CD4-positive, alpha-beta T cell (primary cell): ENCODE data around the gene MLKL. TPM values are rescaled to one million over a fixed set of nuclear protein-coding genes. Genes with fewer than 3 reads are reported as not detected.

Source experiments
- ATAC-seq: fragments of 200-7000 bp; cut with Tn5 transposase; one replicate; pipeline ENCODE4 v1.10.0; 2022; ENCODE audit warnings: mild to moderate bottlenecking; ENCODE audit not compliant: poor library complexity
- CTCF ChIA-PET: fragments of 350-600 bp; sonication (Branson Sonifier 250); formaldehyde crosslinking; loops from one replicate; lab custom pipeline; 2021; ENCODE audit warnings: antibody characterized with exemption, inconsistent platforms; lab: Charles Lee
- POLR2A ChIA-PET: fragments of 350-600 bp; sonication (Branson Sonifier 250); formaldehyde crosslinking; loops from one replicate; lab custom pipeline; 2021; ENCODE audit warnings: antibody characterized with exemption, inconsistent platforms; lab: Charles Lee
- DNase-seq, 14 experiments: peaks; one replicate each; pipeline ENCODE4 v3.0.0-alpha.2; 2013 to 2020; ENCODE audit warnings: mixed read lengths in 2 of 14
- H3K27ac ChIP-seq, 2 donors: one replicate each; pipeline versions ENCODE4 v1.5.1 to v1.7.0; 2013; ENCODE audit warnings: low read length in 2 of 2, low read depth in 1 of 2, mild to moderate bottlenecking in 1 of 2
- H3K27me3 ChIP-seq, 2 experiments: 1 replicate in 1 of 2; 2 replicates in 1 of 2; pipeline versions ENCODE4 v1.6.1 to v1.7.0; 2013; ENCODE audit warnings: low read length in 2 of 2, control low read depth in 1 of 2, mild to moderate bottlenecking in 1 of 2, moderate library complexity in 1 of 2; ENCODE audit not compliant: insufficient read depth in 2 of 2, control insufficient read depth in 1 of 2
- H3K36me3 ChIP-seq: one replicate; pipeline ENCODE4 v1.6.1; 2013; ENCODE audit warnings: low read length, control low read depth; ENCODE audit not compliant: insufficient read depth
- H3K4me1 ChIP-seq: one replicate; pipeline ENCODE4 v1.6.1; 2013; ENCODE audit warnings: low read length, control low read depth; ENCODE audit not compliant: insufficient read depth
- H3K4me3 ChIP-seq: one replicate; pipeline ENCODE4 v1.5.1; 2013; ENCODE audit warnings: mild to moderate bottlenecking, low read length, moderate library complexity
- H3K9me3 ChIP-seq, 2 experiments: 1 replicate in 1 of 2; 2 replicates in 1 of 2; pipeline versions ENCODE4 v1.6.1 to v1.7.0; 2013; ENCODE audit warnings: low read length in 2 of 2, mild to moderate bottlenecking in 2 of 2, control low read depth in 1 of 2, moderate library complexity in 1 of 2; ENCODE audit not compliant: control insufficient read depth in 1 of 2, insufficient read depth in 1 of 2
- H3K27ac Mint-ChIP-seq: one replicate; pipeline ENCODE4 v1.8.0; 2020; ENCODE audit warnings: mixed read lengths
- H3K27me3 Mint-ChIP-seq: one replicate; pipeline ENCODE4 v1.8.0; 2021; ENCODE audit warnings: mixed read lengths
- H3K36me3 Mint-ChIP-seq: one replicate; pipeline ENCODE4 v1.8.0; 2021; ENCODE audit warnings: low read depth, mixed read lengths
- H3K4me1 Mint-ChIP-seq: one replicate; pipeline ENCODE4 v1.8.0; 2021; ENCODE audit warnings: low read depth, mixed read lengths
- H3K4me3 Mint-ChIP-seq: one replicate; pipeline ENCODE4 v1.8.0; 2020; ENCODE audit warnings: mild to moderate bottlenecking, mixed read lengths
- H3K9me3 Mint-ChIP-seq: one replicate; pipeline ENCODE4 v1.8.0; 2020; ENCODE audit warnings: mixed read lengths
- intact Hi-C, 2 experiments: fragments of 100-400 bp; cut with DNase I in 1 of 2; cut with micrococcal nuclease in 1 of 2; formaldehyde crosslinking; loops; one replicate each; pipeline versions ENCODE4 v1.15.1 to v1.9.0; 2023 to 2025; cut with DNase I, micrococcal nuclease
- total RNA-seq, 174 experiments: library from RNA in 2 of 174; stranded (reverse) in 2 of 174; gene quantifications; one replicate each; pipeline ENCODE4 v1.2.3 and lab custom pipeline; 2021 to 2026
- TF ChIP-seq, protein P1 (sequence below): fragments of 200-600 bp; IDR thresholded peaks from one replicate; pipeline ENCODE4 v1.8.0; 2022; ENCODE audit warnings: antibody characterized with exemption, mild to moderate bottlenecking

Gene MLKL
- total RNA-seq, 2 experiments from 2014 or later, result 29.1 to 30.0 TPM

DNA sequence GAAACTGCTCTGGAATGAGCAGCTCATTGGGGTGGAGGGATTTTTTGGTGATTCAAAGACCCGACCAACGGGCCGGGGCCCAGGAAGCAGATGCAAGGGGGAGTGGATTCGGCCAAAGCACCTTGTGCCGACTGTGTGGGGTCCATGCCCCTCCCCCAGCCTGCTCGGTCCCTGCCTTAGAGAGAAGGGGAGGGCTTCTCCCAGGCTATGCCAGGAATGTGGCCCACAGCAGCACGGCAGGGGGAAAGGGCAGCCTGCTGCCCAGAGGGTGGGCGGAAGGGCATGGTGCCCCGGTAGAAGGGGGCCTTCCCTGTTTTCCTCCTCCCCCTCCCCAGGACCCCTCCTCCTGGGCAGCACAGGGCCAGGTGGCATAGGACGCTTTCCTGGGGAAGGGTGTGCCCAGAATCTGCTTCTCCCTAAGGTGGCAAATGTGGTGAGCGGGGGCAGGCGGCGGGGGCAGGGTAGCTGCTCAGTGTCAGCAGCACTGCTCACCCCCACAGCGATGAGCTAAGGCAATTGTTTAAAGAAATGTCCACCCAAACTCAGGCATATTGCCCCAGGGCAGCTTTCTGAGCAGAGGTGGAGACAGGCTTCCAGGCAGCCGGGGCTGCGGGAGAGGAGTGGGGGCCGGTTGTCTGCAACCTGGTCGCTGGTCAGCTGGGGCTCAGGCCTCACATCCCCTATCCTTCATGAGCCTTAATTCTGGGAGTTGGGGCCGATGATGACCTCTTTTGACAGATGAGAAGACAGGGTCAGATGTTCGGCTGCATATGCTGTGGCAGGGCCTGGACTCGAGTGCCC is 33.9 kb upstream of the MLKL start:
- Mint-ChIP-seq H3K27me3 (no peaks in the 10 kb centered on the region), H3K27ac (no peak overlapping the region), H3K4me1 (peaks cover 10% of the 10 kb centered on the region), H3K4me3 (no peak overlapping the region), H3K9me3 (no peaks in the 10 kb centered on the region), H3K36me3 (no peaks in the 10 kb centered on the region)
- H3K36me3 ChIP-seq, result no peaks in the 10 kb centered on the region
- peaks cover 8% of the 10 kb centered on the region for H3K4me1 ChIP-seq
- ChIA-PET CTCF (no interaction called here), POLR2A (no interaction called here)
- DNase-seq (no peak), ATAC-seq (no peak)
- intact Hi-C loops, result no loop called here
- H3K9me3 ChIP-seq, result peaks cover 0 to 5% of the 10 kb centered on the region in 2 experiments
- H3K4me3 ChIP-seq, result no peak overlapping the region
- TF ChIP-seq, protein P1, sequence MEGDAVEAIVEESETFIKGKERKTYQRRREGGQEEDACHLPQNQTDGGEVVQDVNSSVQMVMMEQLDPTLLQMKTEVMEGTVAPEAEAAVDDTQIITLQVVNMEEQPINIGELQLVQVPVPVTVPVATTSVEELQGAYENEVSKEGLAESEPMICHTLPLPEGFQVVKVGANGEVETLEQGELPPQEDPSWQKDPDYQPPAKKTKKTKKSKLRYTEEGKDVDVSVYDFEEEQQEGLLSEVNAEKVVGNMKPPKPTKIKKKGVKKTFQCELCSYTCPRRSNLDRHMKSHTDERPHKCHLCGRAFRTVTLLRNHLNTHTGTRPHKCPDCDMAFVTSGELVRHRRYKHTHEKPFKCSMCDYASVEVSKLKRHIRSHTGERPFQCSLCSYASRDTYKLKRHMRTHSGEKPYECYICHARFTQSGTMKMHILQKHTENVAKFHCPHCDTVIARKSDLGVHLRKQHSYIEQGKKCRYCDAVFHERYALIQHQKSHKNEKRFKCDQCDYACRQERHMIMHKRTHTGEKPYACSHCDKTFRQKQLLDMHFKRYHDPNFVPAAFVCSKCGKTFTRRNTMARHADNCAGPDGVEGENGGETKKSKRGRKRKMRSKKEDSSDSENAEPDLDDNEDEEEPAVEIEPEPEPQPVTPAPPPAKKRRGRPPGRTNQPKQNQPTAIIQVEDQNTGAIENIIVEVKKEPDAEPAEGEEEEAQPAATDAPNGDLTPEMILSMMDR, result no peak
- H3K27me3 ChIP-seq, result no peaks in the 10 kb centered on the region
- H3K27ac ChIP-seq, result no peak overlapping the region

DNA sequence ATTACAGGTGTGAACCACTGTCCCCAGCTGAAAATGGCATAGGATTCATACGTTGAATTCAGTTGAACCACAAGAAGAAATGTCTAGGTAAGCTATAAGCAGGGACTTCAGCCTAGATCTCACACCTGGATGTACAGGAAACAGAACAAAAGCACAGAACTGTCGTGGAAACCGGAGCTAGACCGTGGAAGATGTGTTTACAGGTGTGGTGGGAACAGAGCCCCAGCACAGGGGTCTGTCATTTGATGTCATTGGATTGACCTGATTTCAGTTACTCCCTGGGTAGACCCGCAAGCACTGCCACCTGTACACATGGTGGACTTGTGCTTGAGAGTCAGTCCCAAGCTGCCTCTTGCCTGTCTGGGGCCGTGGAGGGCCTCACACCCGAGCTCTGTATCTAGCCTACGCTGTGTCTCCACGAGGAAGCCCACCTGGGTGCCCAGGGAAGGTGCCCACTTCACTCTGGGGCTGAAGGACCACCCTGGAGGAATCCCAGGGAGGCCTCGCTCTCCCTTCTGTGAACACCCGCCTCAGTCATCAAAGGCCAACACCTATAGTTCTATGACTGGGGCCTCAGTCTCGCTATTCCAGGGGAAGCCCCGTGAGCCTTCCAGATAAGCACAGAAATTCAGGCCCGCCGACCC is 32.2 kb upstream of the MLKL start:
- POLR2A ChIA-PET, result no interaction called here
- Mint-ChIP-seq H3K27ac (no peak overlapping the region), H3K4me3 (no peak overlapping the region), H3K36me3 (no peaks in the 10 kb centered on the region), H3K27me3 (no peaks in the 10 kb centered on the region), H3K9me3 (no peaks in the 10 kb centered on the region), H3K4me1 (peaks cover 10% of the 10 kb centered on the region)
- H3K4me1 ChIP-seq, result peaks cover 8% of the 10 kb centered on the region
- DNase-seq, result no peak
- CTCF ChIA-PET, result no interaction called here
- no peaks in the 10 kb centered on the region for H3K36me3 ChIP-seq
- no peak for ATAC-seq
- TF ChIP-seq, protein P1, result no peak
- H3K4me3 ChIP-seq, result no peak overlapping the region
- H3K27me3 ChIP-seq, result no peaks in the 10 kb centered on the region
- no peak overlapping the region for H3K27ac ChIP-seq
- intact Hi-C loops, result no loop called here
- peaks cover 0 to 5% of the 10 kb centered on the region in 2 experiments for H3K9me3 ChIP-seq

DNA sequence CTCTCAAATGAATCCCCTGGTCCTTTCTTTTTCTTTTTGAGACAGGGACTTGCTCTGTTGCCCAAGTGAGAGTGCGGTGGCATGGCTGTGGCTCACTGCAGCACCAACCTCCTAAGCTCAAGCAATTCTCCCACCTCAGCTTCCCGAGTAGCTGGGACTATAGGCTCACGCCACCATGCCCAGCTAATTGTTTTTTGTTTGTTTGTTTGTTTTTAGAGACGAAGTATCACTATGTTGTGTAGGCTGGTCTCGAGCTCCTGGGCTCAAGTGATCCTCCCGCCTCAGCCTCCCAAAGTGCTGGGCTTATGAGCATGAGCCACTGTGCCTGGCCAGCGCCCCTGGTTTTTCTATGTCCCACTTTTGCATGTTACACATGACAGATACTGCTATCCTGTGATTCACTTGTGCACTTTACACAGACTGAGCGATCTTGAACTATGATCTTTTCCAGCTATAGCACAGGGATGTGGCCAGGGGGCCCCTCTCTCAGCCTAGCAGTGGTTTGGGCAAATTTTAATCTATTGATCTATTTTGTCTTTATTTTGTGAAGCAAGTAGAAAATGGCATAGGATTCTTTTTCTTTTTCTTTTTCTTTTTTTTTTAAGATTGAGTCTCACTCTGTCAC is 31.3 kb upstream of the MLKL start:
- CTCF ChIA-PET, result no interaction called here
- no peak for ATAC-seq
- H3K9me3 Mint-ChIP-seq, result peaks cover 2% of the 10 kb centered on the region
- peaks cover 5 to 11% of the 10 kb centered on the region in 2 experiments for H3K9me3 ChIP-seq
- no peaks in the 10 kb centered on the region for H3K27me3 Mint-ChIP-seq
- no peak overlapping the region for H3K4me3 ChIP-seq
- peaks cover 8% of the 10 kb centered on the region for H3K4me1 ChIP-seq
- no peak overlapping the region for H3K4me3 Mint-ChIP-seq
- intact Hi-C loops, result no loop called here
- no peak for DNase-seq
- no peak overlapping the region for H3K27ac Mint-ChIP-seq
- TF ChIP-seq, protein P1, result no peak
- peaks cover 10% of the 10 kb centered on the region for H3K4me1 Mint-ChIP-seq
- H3K27ac ChIP-seq, result no peak overlapping the region
- POLR2A ChIA-PET, result no interaction called here
- H3K36me3 Mint-ChIP-seq, result no peaks in the 10 kb centered on the region
- no peaks in the 10 kb centered on the region for H3K36me3 ChIP-seq
- H3K27me3 ChIP-seq, result peaks cover 0 to 1% of the 10 kb centered on the region in 2 experiments
